HG03103 (cell line): ENCODE measurements around the gene TCL1A.
"Not testable (repeated sequence)": the region's sequence is repeated elsewhere in the genome, so short reads cannot be mapped to it uniquely, and the experiment has no call there.

Source experiments
- ATAC-seq: cut with Tn5 transposase; IDR thresholded peaks from one replicate; pipeline ENCODE4 v1.9.1; 2021; ENCODE audit warnings: low read depth; ENCODE audit not compliant: unreplicated experiment

TCL1A gene, protein sequence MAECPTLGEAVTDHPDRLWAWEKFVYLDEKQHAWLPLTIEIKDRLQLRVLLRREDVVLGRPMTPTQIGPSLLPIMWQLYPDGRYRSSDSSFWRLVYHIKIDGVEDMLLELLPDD

DNA sequence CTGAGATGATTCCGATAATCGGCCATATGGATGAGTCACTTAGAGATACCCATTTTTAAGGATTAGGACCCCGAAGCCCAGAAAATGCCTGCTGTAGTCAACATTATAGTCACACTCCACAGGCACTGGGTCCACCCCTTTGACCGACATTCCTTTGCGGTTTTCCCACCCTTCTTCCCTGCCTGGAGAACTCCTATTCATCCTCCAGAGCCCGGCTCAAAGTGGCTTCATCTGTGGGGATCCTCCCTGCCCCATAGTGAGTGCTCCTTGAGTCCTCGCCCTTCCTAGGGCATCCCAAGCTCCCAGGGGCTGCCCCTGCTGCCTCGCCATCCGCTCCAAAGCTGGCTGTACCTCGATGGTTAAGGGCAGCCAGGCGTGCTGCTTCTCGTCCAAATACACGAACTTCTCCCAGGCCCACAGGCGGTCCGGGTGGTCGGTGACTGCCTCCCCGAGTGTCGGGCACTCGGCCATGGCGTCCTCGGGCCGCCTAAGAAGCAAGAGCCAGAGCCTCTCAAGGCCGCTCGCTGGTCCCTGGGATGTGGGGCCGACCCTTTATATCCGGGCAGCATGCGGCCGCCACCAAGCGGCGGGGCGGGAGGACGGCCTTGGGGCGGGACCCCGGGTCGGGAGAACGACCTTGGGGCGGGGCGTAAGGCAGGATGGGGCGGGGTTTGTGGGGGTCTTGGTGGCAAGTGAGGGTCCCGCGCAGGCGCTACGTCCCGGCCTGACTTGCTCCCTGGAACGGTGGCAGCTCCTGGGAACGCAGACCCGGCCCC lies at the start of gene TCL1A:
TCL1A (minus strand) TSS at position 530 of the 776 bp plus-strand sequence; CDS start at position 471, 59 bp downstream.
- ATAC-seq = peak; percentile 54

DNA sequence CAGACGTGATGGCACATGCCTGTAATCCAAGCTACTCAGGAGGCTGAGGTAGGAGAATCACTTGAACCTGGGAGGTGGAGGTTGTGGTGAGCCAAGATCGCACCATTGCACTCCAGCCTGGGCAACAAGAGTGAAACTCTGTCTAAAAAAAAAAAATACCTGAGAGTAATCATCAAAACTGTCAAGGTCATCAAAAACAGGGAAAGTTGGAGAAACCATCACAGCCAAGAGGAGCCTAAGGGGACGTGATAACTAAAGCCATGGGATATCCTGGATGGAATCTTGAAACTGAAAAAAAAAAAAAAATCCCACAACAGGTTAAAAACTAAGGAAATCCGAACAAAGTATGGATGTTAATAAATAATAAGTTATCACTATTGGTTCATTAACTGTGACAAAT lies 49.1 kb upstream of the TCL1A start:
- ATAC-seq = not testable (repeated sequence)

DNA sequence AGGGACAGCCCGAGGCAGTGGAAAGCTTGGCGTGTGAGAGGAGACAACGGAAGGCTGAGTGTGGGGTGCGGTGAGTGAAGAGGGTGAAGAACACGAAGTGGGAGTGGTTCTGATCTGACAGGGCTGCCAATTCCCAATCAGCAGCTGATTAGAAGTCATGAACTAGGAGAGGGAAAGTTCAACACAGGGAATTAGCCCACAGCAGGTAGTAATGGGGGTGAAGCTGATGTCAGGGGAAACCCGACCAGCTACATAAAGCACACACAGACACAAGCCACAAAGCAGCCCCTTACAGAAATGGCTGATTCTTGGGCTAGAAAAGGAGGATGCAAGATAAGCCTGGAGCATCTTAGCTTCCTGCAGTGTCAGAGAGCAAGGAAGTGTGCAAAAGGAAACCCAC lies 47.5 kb upstream of the TCL1A start:
- ATAC-seq = no peak

DNA sequence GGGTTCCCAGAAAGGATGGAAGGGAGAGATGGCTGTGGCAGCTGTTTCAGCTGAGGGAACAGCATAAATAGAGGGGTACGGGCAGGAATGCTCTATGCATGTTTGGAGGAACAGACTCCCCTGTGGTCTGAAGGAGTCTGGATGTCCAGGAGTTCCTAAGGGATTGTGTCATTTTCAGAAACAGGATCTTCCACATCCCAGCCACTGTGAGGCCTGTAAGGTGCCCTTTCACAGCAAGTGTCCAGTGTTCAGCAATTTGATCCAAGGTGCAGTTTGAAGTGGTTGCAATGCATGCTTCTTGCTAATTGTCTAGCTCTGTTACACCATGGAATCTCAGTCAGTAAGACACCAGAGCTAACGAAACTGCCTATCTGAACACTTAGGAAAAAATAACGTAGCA lies 46.7 kb upstream of the TCL1A start:
- no peak for ATAC-seq

DNA sequence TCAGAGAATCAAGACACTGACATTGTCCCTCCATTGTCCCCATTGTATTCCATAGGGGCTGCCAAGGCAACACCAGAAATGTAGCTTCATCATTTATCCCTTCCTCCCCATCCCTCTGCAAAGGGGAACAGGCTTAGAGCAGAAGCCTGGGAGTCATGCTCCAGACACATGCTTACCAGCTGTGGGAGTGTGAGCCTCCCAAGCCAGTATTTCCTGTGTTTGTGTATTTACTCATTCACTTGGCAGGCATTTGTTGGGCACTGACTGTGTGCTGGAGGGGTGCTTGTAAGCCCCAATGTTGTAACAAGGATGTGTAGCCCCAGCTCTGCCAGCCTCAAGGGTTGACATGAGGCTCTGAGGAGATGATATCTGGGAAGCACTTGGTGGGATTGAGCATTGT lies 46.0 kb upstream of the TCL1A start:
- no peak for ATAC-seq

DNA sequence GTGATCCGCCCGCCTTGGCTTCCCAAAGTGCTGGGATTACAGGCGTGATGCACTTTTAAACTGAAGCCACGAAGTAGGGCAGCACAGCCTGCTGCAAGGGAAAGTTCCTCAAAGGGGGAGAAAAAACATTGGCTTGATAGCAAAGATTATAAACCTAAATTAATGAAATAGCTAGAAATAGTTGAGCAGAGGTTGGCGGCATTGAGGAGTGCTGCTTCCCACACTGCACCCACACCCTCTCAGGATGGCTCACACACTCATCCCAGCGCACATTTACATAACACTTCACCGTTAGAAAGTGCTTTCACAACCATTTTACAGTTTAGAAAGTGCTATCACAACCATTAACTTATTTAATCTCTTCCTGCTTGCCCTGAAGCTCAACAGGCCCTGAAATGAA lies 44.4 kb upstream of the TCL1A start:
- no peak for ATAC-seq

DNA sequence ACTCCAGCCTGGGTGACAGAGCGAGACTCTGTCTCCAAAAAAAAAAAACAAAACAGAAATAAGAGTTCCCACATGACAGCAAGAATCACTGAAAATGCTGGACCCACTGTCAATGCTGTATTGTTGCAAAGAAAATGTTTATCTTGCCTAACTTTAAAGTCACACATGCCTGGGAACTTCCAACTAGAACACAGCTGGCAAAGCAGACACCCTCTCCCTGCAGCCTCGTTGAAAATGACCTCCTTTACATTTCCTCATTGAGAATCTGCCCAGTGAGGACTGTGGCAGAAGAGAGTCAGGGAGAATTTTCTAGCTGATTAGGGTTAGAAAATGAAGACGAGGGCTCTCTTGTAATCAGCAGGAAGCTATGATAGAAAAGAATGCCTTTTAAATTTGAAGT lies 42.8 kb upstream of the TCL1A start:
- no peak for ATAC-seq

DNA sequence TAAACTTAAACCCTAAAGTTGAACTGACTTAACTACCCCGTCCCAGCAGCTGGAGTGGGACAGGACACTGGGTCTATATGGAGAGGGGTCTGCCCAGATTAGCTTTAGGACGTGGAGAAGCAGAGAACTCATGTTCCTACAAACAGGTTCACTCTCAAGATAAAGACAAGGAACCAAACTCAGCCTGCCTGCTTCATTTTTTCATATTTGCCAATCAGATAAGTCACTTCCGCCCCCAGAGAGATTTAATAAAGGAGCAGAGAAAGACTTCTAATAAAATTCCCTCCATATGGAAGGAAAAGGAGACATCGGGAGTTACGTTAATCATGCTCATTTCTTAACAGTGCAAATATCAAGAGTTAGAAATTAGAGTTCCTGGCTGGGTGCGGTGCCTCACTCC lies 42.2 kb upstream of the TCL1A start:
- ATAC-seq = no peak

DNA sequence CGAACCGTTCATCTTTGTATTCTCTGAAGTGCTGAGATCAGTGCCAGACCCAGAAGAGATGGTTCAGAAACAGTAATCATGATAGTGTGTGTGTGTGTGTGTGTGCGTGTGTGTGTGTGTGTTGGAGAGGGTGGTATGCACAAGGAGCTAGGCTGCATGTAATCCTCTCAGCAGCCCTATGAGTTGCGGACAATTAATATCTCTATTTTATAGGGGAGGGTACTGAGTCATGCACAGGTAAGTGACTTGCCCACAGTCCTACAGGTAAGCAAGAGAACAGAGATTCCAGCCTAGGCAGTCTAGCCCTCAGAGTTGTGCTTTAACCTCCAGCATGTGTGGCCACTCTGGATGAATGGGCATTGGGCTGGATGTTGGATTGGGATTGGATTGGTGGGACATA lies 27.9 kb upstream of the TCL1A start:
- ATAC-seq = no peak

DNA sequence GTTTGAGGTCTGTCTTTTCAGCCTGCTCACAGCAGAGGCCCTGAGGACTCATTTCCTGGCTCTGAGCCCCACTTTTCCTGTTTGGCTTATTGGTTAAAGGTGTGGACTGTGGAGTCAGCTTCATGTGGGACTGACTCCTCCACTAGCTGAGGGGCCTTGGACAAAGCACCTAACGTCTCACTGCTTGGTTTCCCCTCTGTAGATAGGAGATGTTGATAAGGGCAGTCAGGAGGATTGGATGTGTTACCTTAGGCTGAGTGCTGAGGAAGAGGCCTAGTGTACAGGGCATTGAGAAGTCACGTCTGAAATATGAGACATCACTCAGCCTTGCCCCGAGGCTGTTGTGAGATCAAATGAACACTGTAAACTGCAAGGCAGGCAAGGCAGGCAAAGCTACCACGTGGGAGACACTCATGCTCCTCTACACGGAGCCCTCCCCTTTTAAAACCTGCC lies 27.1 kb upstream of the TCL1A start:
- ATAC-seq = no peak

DNA sequence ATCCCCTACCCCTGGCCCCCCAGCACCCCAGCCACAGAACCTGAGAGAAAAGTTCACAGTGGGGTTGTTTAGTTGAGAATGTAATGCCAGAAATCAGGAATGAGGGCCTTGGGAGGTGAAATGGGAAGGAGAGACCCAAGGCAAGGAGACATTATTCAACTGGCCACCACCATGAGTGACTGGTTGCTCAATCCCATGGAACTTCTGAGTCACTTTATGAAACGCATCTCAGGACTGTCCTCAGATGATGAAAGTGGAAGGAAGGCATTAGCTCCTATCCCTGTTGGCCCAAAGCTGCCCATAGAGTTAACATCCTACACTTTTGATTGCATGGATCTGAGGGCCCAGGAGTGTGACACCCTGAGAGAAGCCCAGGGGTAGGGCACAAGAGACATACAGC lies 25.4 kb upstream of the TCL1A start:
- no peak for ATAC-seq

DNA sequence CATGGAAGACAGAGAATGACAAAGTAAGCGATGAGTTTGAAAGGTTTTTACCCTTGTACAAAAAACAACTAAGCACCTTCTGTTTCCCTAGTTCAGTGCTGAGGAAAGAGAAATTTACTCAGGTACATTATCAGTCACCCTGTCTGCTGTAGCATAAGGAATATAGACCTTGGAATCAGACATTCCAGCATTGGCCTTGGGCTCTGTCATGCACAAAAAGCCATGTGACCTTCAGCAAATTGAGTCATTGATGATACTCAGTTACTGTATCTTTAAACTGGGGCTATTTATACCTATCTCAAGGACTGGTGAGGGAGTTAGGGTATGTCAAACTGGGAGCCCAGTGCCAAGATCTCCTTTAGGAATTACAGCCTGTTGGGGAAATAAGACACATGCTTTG lies 19.3 kb upstream of the TCL1A start:
- no peak for ATAC-seq

DNA sequence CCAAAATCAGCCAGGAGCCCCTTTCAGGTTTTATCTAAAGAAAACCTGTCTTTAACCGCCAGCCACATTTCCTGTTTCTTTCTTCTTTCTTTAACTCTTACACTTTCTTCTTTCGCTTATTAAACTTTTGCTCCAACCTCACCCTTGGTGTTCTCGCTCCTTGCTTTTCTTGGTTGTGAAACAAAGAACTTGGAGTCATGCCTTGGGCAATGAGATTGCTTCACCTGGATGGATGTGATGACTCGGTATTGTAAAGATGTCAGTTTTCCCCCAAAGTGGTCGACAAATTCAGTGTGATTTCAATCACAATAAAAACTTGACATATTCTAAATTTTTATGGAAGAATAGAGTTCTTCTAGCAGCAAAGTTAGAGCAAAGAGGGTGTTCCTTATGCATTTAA lies 16.2 kb upstream of the TCL1A start:
- ATAC-seq = no peak

DNA sequence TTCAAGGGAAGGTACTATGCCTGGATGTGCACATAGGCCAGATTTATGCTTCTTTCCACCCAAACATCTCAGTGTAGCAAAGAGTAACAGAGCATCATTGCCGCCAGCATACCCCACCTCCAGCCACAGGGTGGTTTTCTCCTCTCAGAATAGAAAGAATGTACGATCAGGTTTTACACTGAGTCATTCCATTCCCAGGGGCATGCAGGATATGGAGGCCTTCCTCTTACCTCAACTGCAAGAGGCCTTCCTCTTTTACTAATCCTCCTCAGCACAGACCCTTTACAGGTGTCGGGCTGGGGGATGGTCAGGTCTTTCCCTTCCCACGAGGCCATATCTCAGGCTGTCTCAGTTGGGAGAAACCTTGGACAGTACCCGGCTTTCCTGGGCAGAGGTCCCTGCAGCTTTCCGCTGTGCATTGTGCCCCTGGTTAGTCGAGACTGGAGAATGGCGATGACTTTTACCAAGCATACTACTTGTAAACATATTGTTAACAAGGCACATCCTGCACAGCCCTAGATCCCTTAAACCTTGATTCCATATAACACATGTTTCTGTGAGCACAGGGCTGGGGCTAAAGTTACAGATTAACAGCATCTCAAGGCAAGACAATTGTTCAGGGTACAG lies 15.6 kb upstream of the TCL1A start:
- peak; percentile 69 for ATAC-seq

DNA sequence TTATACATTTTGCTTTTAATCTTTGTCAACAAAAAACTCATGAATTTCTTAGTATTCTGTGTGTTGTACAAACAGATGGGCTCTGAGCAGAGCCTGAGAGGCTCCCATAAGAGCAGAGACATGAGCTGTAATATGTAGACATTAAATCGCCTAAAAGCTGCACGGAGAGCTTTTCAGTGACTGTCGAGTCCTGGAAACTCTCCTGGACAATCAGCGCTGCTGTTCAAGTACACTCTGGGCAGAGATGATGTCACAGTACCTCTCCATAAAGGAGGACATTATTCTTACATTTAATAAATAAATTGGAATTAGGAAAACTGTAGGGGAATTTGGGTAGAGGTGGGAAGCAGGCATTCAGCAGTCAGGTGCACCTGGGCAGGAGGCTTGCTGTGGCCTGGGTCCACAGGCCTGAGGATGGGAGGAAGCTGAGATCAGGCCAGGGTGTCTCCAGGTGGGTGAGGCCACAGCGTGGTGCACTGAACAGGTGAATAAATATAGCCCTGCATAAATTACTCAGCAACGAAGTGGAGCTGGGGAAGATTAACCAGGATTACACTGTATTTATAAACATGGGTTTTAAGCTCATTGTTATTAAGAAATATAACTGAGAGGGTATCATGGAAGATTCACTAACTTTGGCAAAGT lies 13.3 kb upstream of the TCL1A start:
- ATAC-seq = no peak

DNA sequence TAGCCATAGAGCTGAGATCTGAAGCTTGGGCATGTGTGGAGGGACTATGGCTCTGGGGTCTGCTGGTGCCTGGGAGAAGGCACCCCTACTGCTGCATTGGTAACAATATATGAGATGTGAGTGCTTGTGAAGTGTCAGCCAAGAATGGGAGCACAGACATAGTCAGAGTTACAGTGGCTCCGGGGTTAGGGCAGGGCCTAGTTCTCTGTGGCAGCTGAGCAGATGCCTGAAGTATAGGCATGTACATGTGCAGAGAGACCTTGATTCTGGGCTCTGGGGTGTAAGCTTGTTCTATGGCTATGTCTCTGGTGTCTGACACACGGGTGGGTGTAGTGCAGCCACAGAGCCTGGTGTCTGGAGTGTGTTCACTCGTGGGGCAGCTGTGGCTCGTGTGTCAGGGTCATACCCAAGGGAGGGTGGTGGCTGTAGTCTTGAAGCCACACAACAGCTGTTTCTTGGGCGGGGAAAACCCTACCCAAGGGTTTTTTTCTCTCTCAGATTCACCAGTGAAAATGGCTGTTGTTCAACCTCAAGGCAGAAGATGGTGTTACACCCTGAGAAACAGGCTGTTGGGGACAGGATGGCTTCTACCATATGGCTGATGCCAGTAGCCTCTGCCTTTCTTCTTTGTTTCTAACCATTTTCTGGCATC lies 11.9 kb upstream of the TCL1A start:
- peak; percentile 46 for ATAC-seq

DNA sequence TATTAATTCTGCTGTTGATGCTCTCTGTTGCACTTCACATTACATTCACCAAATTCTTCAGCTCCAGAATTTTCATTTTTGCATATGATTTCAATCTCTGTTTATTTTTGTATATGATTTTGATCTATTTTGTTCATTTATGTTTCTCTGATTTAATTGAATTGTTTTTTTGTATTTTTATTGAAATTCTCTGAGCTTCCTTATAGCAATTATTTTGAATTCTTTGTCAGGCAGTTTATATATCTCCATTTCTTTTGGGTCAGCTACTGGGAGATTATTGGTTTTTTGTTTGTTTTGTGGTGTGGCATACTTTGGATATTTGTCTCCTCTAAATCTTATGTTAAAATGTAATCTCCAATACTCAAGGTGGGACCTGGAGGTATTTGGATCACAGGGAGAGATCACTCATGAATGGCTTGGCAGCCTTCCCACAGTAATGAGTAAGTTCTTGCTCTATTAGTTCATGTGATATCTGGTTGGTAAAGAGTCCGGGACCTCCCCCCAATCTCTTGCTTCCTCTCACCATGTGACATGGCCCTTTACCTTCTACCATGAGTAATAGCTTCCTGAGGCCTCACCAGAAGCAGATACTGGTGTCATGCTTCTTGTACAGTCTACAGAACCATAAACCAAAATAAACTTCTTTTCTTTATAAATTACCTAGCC lies 8.7 kb upstream of the TCL1A start:
- no peak for ATAC-seq

DNA sequence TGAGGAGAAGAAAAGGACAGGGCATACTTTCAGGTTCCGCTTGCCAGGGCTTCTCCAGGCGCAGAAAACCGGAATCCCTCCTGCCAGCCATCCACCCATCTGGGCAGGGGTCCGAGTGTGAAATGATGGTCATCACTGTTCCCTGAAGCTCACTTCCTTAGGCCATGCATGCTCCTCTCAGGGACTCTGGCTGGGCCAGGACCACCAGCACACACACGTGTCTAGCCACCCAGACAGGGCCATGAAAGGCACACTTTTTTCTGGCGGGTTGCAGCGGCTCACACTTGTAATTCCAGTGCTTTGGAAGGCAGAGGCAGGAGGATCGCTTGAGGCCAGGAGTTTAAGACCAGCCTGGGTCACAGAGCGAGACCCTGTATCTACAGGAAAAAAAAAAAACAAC lies 1.5 kb downstream of the TCL1A start:
- no peak for ATAC-seq

DNA sequence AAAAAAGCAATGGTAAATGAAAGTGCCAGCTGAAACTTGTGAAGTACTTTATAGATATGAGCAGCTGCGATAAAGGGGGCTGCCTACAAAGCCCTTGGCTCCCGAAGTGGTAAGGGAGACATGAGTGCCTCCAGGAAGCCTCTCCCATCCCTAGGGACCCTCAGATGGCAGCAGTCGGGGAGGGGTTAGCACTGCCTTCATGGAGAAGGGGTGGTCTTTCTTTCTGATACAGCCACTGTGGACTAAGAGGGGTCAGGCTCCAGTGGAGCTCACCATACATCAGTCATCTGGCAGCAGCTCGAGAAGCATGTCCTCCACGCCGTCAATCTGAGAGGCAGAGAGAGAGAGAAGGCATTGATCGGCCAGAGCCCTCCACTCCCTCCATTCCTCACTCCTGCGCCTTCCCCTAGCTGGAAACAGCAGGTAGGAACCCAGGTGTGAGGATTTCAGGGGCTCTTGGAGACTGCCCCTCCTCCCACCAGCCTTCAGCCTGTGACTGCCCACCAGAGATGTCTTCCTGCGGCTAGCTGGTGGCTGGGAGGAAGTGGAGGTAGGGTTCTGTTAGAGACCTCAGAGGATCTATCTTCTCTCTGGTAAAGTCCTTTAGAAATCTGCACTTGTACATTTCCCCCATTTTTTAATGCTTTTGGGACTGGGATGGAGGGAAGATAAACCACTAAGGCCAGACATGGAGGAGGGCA lies 2.3 kb downstream of the TCL1A start:
- ATAC-seq = no peak

DNA sequence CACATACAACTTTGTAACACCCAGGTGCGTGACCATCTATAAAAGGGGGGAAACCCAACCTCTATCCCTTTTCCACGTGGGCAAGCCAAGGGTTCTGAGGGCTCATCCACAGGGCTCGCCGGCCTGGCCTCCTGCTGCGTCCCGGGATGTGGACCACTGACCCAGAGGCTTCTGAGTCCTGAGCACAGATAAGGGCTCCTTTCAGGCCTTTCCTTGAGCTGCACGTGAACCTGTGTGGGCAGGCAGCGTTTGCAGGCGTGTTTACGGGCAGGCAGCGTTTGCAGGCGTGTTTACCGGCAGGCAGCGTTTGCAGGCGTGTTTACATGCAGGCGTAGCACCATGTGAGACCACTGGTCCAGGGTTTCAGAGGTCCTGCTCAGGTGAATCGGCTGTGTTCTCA lies 3.8 kb downstream of the TCL1A start:
- ATAC-seq = no peak
